HG03196 (cell line): ENCODE measurements around the gene P2RX1.

Source experiments
- ATAC-seq: cut with Tn5 transposase; IDR thresholded peaks from one replicate; pipeline ENCODE4 v1.9.1; 2021; ENCODE audit not compliant: unreplicated experiment

Gene P2RX1

GRCh38 chr17:3889325-3890012 lies 26.8 kb downstream of the P2RX1 start:
- ATAC-seq, result no peak

GRCh38 chr17:3888343-3889171 lies 27.7 kb downstream of the P2RX1 start:
- no peak for ATAC-seq

GRCh38 chr17:3887804-3888203 lies 28.5 kb downstream of the P2RX1 start:
- ATAC-seq, result no peak

- no peak for ATAC-seq
Observed at GRCh38 chr17:3887394-3887793, 28.9 kb downstream of the P2RX1 start.

- ATAC-seq, result no peak
Observed at GRCh38 chr17:3886776-3887175, 29.5 kb downstream of the P2RX1 start.

GRCh38 chr17:3885970-3886369 lies 30.3 kb downstream of the P2RX1 start:
- no peak for ATAC-seq

- no peak for ATAC-seq
Observed at GRCh38 chr17:3885271-3885670, 31.0 kb downstream of the P2RX1 start.

- ATAC-seq, result no peak
Observed at GRCh38 chr17:3884188-3884587, 32.1 kb downstream of the P2RX1 start.

- no peak for ATAC-seq
Observed at GRCh38 chr17:3882276-3882675, 34.0 kb downstream of the P2RX1 start.

- no peak for ATAC-seq
Observed at GRCh38 chr17:3880983-3881382, 35.3 kb downstream of the P2RX1 start.

- no peak for ATAC-seq
Observed at GRCh38 chr17:3879591-3880417, 36.5 kb downstream of the P2RX1 start.

GRCh38 chr17:3879186-3879585 lies 37.1 kb downstream of the P2RX1 start:
- no peak for ATAC-seq

GRCh38 chr17:3877220-3877619 lies 39.0 kb downstream of the P2RX1 start:
- ATAC-seq, result no peak

- no peak for ATAC-seq
Observed at GRCh38 chr17:3875317-3875716, 40.9 kb downstream of the P2RX1 start.

GRCh38 chr17:3873862-3874261 lies 42.4 kb downstream of the P2RX1 start:
- ATAC-seq, result no peak

- ATAC-seq, result no peak
Observed at GRCh38 chr17:3870871-3871306, 45.4 kb downstream of the P2RX1 start.

- no peak for ATAC-seq
Observed at GRCh38 chr17:3867606-3868005, 48.7 kb downstream of the P2RX1 start.

GRCh38 chr17:3867106-3867505 lies 49.2 kb downstream of the P2RX1 start:
- ATAC-seq, result no peak

- ATAC-seq, result no peak
Observed at GRCh38 chr17:3866276-3866675, 50.0 kb downstream of the P2RX1 start.

GRCh38 chr17:3865176-3865575 lies 51.1 kb downstream of the P2RX1 start:
- no peak for ATAC-seq

- ATAC-seq, result no peak
Observed at GRCh38 chr17:3864534-3864933, 51.7 kb downstream of the P2RX1 start.
